Endometrial microvascular endothelial cells (primary cell): Measurements from ENCODE around the gene ALG11. TPM values are rescaled to one million over a fixed set of nuclear protein-coding genes. Genes with fewer than 3 reads are reported as not detected.

Source experiments
- total RNA-seq: library from RNA; depleted of rRNA; stranded (reverse); fragments of >200 nt; gene quantifications from one replicate; pipeline ENCODE4 v1.2.3, GENCODE V29; 2015; ENCODE audit errors: inconsistent ontology term

The ALG11 gene
- total RNA-seq, 1 donor from 2014 or later: 21.8 TPM

Other genes with a start within 250 kb of the ALG11 start
- gene DHRS12, start 208.2 kb upstream of the ALG11 start, total RNA-seq: 2.1 TPM
- gene TMEM272, start 167.2 kb upstream of the ALG11 start, total RNA-seq: not detected
- 1.3 TPM for gene CCDC70, start 150.4 kb upstream of the ALG11 start, total RNA-seq
- 8.3 TPM for gene ATP7B, start 948 bp upstream of the ALG11 start, total RNA-seq
- gene UTP14C, start 12.3 kb downstream of the ALG11 start, total RNA-seq: 8.3 TPM
- gene NEK5, start 116.7 kb downstream of the ALG11 start, total RNA-seq: not detected
- gene NEK3, start 147.2 kb downstream of the ALG11 start, total RNA-seq: 21.4 TPM